DMS53 treated with DMSO at 0.1 percent for 48 hours (cell line): Measurements from ENCODE around the gene HINFP.
"Not testable (repeated sequence)": the region's sequence is repeated elsewhere in the genome, so short reads cannot be mapped to it uniquely, and the experiment has no call there.

Source experiments
- DNase-seq: peaks from one replicate; lab custom pipeline; 2025; ENCODE audit not compliant: unreplicated experiment; lab: John Stamatoyannopoulos, UW

Gene HINFP

DNA sequence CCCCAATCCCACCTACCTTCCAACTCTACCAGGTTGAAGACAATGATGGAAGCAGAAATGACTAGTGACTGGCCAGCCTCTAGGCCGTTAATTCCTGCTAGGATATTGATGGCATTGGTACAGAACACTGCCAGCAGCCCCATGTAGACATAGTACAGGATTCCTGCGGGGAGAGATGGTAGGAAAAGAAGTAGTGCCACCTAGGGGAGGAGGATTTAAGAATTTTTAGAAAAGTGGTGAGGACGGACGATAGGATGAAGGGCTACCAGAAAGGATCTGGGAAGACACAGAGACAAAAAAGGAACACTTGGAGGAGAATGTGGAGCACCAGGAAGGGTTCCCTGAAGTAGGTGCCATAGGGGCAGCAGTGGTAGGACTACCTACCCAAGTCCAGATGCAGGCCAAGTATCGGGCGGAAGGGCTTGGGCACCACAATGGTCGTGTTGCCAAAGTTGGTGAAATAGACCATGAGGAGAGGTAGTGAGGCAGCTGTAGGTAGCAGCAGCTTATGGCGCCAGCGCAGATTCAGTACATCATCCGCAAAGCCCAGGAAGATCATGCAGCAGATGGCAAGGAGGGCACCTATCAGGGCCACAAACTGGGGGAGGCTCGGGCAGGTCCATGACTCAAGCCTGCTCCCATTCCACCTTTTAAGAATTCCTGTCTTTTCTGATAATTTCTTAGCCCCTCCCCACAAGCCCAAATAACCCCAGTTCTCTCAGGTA, 21.0 kb upstream of the HINFP start:
- peak; percentile 34 for DNase-seq

DNA sequence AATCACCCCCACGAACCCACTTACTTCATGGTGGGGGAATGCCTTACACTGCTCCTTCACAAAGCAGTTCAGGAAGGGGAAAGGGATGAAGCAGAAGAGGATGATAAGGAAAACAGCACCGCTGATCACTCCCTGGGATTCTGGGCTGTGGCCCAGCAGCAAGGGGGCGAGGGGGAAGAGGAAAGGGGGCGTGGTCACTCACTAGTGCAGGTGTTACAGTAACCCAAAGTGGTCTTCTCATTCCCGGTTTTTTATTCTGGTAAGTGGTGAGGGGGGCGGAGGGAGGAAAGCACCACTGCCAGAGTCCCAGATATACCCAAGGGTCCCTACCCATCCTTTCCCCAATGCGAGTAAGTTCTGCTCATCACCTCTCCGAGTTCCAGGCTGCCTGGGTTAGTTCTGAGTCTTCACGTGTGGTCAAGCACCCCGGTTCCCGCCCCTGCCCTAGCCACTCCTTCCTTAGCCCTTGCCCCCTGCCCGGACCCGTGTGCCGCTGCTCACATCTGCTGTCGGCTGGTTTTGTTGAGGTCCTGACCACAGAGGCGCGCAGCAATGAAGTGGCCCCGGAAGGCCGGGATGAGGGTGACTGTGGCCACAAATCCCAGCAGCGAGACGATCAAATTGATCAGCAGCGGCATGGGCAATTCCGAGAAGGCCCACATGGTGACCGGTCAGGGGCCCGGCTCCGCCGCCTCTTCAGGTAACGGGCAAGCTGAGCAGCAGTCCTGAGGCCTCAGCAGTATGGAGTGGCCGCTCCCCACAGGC, 20.2 kb upstream of the HINFP start:
- no peak for DNase-seq

- peak; percentile 95 for DNase-seq
Measured at GRCh38 chr11:119101759-119102423, 19.5 kb upstream of the HINFP start, which contains the start of gene DPAGT1. DPAGT1 (minus strand) TSS chr11:119101853; CDS start chr11:119101655, 198 bp downstream.

- not testable (repeated sequence) for DNase-seq
Measured at GRCh38 chr11:119103161-119103664, 18.2 kb upstream of the HINFP start.

GRCh38 chr11:119103793-119104192, 17.6 kb upstream of the HINFP start:
- no peak for DNase-seq

GRCh38 chr11:119106564-119107537, 14.5 kb upstream of the HINFP start, which contains the start of gene C2CD2L:
C2CD2L (plus strand) TSS chr11:119107344; CDS start chr11:119107742, 398 bp downstream.
- DNase-seq = peak; percentile 85

- DNase-seq = no peak
Measured at GRCh38 chr11:119107538-119108145, 13.7 kb upstream of the HINFP start.

DNA sequence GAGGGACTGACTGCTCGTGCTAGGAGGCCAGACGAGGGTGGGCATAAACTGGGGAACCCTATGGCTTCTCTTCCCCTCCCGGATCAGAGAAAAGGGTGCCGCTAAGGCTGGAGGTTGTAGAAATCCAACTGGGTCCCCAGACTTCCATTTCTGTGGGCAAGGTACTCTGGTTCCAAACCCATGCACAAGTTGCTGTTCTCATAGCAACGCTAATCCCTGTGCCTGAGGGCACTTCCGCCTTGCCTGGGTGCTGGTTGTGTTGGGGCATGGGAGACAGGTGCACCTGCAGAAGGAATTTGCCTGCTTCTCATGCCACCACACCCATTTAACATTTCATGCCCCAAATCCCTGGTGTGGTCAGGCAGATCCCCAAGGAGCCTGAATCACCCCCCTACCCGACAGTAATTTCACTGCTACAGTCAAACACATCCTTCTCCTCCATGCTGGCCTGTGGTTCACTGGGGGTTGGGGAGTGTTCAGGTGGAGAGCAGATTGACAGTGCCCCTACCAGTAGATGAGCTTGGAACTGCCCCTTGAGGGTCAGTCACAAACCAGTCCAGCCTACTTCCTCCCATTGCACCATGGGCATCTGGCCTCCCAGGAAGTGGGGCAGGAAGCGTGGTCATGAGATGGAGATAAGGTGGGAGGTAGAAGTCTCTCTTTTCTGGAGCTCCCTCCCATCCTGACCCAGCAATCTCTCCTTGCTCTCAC, 13.1 kb upstream of the HINFP start:
- peak; percentile 66 for DNase-seq

GRCh38 chr11:119108857-119109221, 12.5 kb upstream of the HINFP start:
- no peak for DNase-seq

GRCh38 chr11:119109843-119110242, 11.5 kb upstream of the HINFP start:
- DNase-seq = no peak

DNA sequence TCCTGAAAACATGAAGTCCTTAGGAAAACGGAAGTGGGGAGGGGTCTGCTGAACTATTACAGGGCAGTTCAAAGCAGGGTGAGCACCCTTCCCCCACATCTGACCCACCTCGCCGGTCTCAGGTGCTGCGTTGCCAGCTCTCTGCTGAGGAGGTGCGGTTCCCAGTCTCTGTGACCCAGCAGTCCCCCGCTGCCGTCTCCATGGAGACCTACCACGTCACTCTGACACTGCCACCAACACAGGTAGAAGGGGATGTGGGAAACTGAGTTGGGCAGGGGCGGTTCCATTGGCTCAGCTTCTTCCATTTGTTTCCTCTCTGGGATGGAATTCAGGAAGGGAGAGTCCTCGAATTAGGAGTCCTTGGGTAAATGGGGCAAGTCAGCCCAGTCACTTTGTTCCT, 10.9 kb upstream of the HINFP start:
- DNase-seq = no peak

DNA sequence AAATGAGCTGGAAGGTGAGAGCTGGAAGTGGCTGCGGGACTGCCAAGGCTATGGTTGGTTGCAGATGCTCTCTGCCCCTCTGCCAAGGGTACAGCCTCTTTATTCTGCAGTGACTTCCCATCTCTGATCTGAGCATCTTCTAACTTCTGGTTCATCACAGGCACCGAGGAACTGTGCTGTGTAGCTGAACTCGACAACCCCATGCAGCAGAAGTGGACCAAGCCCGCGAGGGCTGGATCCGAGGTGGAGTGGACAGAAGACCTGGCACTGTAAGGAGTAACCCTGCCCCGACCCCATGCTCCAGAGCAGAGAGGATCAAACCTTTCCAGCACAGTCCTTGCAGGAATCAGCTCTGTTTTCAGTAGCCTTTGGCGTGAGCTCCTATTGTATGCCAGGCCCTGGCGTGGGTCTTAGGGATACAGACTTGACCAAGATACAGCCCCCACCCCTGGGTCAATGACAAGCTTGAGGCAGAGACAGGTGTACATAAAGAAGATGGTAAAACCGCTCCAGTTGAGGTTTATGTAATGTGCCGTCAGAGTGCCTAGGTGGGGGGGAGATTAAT, 9.9 kb upstream of the HINFP start:
- no peak for DNase-seq

DNA sequence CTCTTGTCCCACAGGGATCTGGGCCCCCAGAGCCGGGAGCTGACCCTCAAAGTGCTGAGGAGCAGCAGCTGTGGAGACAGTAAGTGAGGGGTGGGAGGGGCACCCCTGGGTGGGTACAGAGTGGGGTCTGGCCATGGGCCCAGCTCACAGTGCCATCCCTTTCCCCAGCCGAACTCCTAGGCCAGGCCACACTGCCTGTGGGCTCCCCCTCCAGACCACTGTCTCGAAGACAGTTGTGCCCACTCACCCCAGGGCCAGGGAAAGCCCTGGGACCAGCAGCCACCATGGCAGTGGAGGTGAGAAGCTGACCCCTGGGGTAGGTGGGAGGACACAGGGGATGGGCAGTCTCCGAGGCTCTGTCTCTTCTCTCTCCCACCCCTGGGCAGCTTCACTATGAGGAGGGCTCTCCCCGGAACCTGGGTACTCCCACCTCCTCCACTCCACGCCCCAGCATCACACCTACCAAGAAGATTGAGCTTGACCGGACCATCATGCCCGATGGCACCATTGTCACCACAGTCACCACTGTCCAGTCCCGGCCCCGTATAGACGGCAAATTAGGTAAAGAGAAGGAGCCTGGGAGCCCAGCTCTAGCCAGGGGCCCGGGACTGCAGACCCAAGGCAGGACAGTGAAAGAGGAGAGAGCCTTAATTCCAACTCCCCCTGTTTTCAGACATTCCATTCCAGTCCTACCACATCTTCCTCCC, 8.9 kb upstream of the HINFP start:
- DNase-seq = no peak

- no peak for DNase-seq
Measured at GRCh38 chr11:119113716-119114115, 7.7 kb upstream of the HINFP start.

GRCh38 chr11:119114351-119114750, 7.0 kb upstream of the HINFP start:
- no peak for DNase-seq

GRCh38 chr11:119115484-119116234, 5.7 kb upstream of the HINFP start:
- DNase-seq = no peak

- no peak for DNase-seq
Measured at GRCh38 chr11:119116235-119116594, 5.2 kb upstream of the HINFP start.

GRCh38 chr11:119116601-119117000, 4.8 kb upstream of the HINFP start:
- no peak for DNase-seq
